ENCODE measurements around the gene CCNY. TPM values are rescaled to one million over a fixed set of nuclear protein-coding genes. Genes with fewer than 3 reads are reported as not detected.

CCNY gene
- total RNA-seq, 2 experiments from 2014 or later: 37.0 to 55.8 TPM

DNA sequence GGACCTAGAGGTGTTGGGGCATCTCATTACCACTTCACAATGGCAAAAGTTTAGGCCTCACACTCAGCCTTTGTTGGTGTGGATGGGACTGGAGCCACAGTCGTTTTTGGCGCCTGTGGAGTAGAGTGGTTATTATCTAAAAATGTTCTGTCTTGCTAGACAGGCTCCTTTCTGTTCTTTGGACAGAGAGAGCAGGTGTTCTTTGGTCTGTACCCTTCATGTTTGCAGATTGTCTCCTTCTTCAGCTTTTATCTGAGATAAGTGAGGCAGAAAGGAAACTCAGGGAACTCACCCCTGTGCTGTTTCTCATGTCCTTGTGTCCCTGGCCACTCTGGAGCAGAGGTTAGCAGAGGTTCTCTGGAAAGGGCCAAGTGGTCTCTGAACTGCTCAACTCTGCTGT, 103.7 kb downstream of the CCNY start:
- Histone ChIP-seq H3K36me3 (ENCODE audit: insufficient read depth, low read length) (no peaks in the 10 kb centered on the region), H3K9me3 (ENCODE audit: low read length) (peaks cover 25% of the 10 kb centered on the region; the same call in 1 of the 2 replicates), H3K4me3 (ENCODE audit: low read depth, low read length, poor library complexity, severe bottlenecking) (no peak overlapping the region), H3K4me1 (ENCODE audit: insufficient read depth, low read length, poor library complexity, severe bottlenecking) (no peaks in the 10 kb centered on the region), H3K27ac (ENCODE audit: low read depth, low read length, poor library complexity, severe bottlenecking) (no peak overlapping the region), H3K4me2 (ENCODE audit: low read length) (no peak overlapping the region), H3K9me2 (ENCODE audit: insufficient read depth, low read length) (no peaks in the 10 kb centered on the region), H4K20me1 (ENCODE audit: insufficient read depth, low read length) (no peaks in the 10 kb centered on the region), H3K79me2 (ENCODE audit: insufficient read depth, low read depth, low read length) (no peaks in the 10 kb centered on the region), H2AFZ (ENCODE audit: low read length) (no peak overlapping the region)
- ChIA-PET POLR2A (interaction anchor here (0.6 to 1.6 kb wide), 5 partner anchors 10 to 279 kb away, joined by 3 to 5 read pairs (median 3); no protein-coding TSS in a partner anchor), CTCF (ENCODE audit: unreplicated experiment) (no interaction called here)
- no TSS peak for BruUV-seq (replicated peaks)
- no peak for DNase-seq (ENCODE audit: low spot score)
- intact Hi-C loops (cut with micrococcal nuclease; ENCODE audit: unreplicated experiment): no loop called here
- TF ChIP-seq, protein P1, sequence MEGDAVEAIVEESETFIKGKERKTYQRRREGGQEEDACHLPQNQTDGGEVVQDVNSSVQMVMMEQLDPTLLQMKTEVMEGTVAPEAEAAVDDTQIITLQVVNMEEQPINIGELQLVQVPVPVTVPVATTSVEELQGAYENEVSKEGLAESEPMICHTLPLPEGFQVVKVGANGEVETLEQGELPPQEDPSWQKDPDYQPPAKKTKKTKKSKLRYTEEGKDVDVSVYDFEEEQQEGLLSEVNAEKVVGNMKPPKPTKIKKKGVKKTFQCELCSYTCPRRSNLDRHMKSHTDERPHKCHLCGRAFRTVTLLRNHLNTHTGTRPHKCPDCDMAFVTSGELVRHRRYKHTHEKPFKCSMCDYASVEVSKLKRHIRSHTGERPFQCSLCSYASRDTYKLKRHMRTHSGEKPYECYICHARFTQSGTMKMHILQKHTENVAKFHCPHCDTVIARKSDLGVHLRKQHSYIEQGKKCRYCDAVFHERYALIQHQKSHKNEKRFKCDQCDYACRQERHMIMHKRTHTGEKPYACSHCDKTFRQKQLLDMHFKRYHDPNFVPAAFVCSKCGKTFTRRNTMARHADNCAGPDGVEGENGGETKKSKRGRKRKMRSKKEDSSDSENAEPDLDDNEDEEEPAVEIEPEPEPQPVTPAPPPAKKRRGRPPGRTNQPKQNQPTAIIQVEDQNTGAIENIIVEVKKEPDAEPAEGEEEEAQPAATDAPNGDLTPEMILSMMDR (conservative IDR thresholded peaks at IDR 0.05; ENCODE audit: low read length): no peak
- TF ChIP-seq EZH2phosphoT487 (IDR thresholded peaks at IDR 0.05; ENCODE audit: borderline replicate concordance, low read depth, low read length): no peak

DNA sequence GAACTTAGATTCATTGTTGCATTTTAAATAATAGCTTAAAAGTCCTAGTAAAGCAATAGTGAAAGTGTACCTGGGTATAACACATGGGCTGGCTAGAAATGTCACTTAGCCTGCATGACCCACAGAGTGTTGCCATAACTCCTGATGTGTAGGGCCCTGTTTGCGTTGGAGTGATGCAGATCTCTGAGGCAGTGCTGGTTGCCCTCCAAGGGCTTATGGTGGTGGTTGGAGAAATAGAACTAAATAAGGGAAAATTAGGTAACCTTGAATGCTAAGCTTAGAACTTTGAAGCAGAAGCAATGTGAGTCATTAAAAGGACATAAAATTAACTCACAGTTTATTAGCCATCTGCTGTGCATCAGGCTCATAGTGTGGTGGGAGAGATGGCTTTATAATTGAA, 105.7 kb downstream of the CCNY start:
- DNase-seq (ENCODE audit: low spot score): no peak
- H3K36me3 ChIP-seq (ENCODE audit: insufficient read depth, low read length): no peaks in the 10 kb centered on the region
- H3K4me3 ChIP-seq (ENCODE audit: low read depth, low read length, poor library complexity, severe bottlenecking): no peak overlapping the region
- intact Hi-C loops (cut with micrococcal nuclease; ENCODE audit: unreplicated experiment): no loop called here
- no TSS peak for BruUV-seq (replicated peaks)
- no peaks in the 10 kb centered on the region for H3K9me2 ChIP-seq (ENCODE audit: insufficient read depth, low read length)
- peaks cover 28% of the 10 kb centered on the region; the same call in 1 of the 2 replicates for H3K9me3 ChIP-seq (ENCODE audit: low read length)
- POLR2A ChIA-PET: interaction anchor here (0.8 to 1.3 kb wide), 2 partner anchors 18 to 20 kb away, joined by 3 to 4 read pairs; no protein-coding TSS in a partner anchor
- no peak overlapping the region for H3K4me2 ChIP-seq (ENCODE audit: low read length)
- no peak overlapping the region for H3K27ac ChIP-seq (ENCODE audit: low read depth, low read length, poor library complexity, severe bottlenecking)
- CTCF ChIA-PET (ENCODE audit: unreplicated experiment): no interaction called here
- no peak overlapping the region for H2AFZ ChIP-seq (ENCODE audit: low read length)
- H3K4me1 ChIP-seq (ENCODE audit: insufficient read depth, low read length, poor library complexity, severe bottlenecking): no peaks in the 10 kb centered on the region
- no peaks in the 10 kb centered on the region for H4K20me1 ChIP-seq (ENCODE audit: insufficient read depth, low read length)
- no peak for TF ChIP-seq EZH2phosphoT487 (IDR thresholded peaks at IDR 0.05; ENCODE audit: borderline replicate concordance, low read depth, low read length)
- TF ChIP-seq, protein P1 (conservative IDR thresholded peaks at IDR 0.05; ENCODE audit: low read length): no peak
- H3K79me2 ChIP-seq (ENCODE audit: insufficient read depth, low read depth, low read length): no peaks in the 10 kb centered on the region

DNA sequence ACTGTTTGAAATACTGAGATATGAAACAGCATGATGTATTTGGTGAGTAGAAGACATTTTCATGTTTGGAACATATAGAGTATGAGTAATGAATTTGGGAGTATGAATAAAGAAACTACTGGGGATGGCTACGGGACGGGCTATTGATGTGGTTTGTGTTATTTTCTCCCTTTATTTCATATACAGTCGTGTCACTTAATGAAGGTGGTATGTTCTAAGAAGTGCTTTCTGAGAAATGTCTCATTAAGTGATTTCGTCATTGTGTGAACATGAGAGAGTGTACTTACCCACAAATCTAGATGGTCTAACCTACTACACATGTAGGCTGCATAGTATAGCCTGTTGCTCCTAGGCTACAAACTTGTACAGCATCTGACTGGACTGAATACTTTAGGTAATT, 106.3 kb downstream of the CCNY start:
- ChIA-PET POLR2A (no interaction called here), CTCF (ENCODE audit: unreplicated experiment) (no interaction called here)
- BruUV-seq (replicated peaks): no TSS peak
- Histone ChIP-seq H3K36me3 (ENCODE audit: insufficient read depth, low read length) (no peaks in the 10 kb centered on the region), H3K4me1 (ENCODE audit: insufficient read depth, low read length, poor library complexity, severe bottlenecking) (no peaks in the 10 kb centered on the region), H3K27ac (ENCODE audit: low read depth, low read length, poor library complexity, severe bottlenecking) (no peak overlapping the region), H3K9me3 (ENCODE audit: low read length) (peaks cover 28% of the 10 kb centered on the region; the same call in 1 of the 2 replicates), H2AFZ (ENCODE audit: low read length) (no peak overlapping the region), H3K79me2 (ENCODE audit: insufficient read depth, low read depth, low read length) (no peaks in the 10 kb centered on the region), H3K4me3 (ENCODE audit: low read depth, low read length, poor library complexity, severe bottlenecking) (no peak overlapping the region), H3K4me2 (ENCODE audit: low read length) (no peak overlapping the region), H3K9me2 (ENCODE audit: insufficient read depth, low read length) (no peaks in the 10 kb centered on the region), H4K20me1 (ENCODE audit: insufficient read depth, low read length) (no peaks in the 10 kb centered on the region)
- intact Hi-C loops (cut with micrococcal nuclease; ENCODE audit: unreplicated experiment): no loop called here
- TF ChIP-seq EZH2phosphoT487 (IDR thresholded peaks at IDR 0.05; ENCODE audit: borderline replicate concordance, low read depth, low read length): no peak
- TF ChIP-seq, protein P1 (conservative IDR thresholded peaks at IDR 0.05; ENCODE audit: low read length): no peak
- no peak for DNase-seq (ENCODE audit: low spot score)

Data from OCI-LY7 (cell line).